ENCODE results near the gene PHKG1.
"Not testable (repeated sequence)": the region's sequence is repeated elsewhere in the genome, so short reads cannot be mapped to it uniquely, and the experiment has no call there.

DNA sequence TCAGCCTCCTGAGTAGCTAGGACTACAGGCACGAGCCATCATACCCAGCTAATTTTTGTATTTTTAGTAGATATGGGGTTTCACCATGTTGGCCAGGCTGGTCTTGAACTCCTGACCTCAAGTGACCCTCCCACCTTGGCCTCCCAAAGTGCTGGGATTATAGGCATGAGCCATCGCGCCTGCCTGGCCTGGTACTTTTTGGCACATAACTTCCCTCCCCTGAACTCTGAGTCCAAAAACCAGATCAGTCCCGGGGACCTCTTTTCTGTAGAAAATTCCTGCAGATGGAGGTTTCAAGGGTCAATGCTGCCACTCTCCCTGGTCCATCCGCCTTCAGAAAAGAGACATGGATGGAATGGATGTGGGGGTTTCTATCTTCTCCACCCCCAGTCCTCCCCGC is 364 bp downstream of the PHKG1 start:
- not testable (repeated sequence) for TF ChIP-seq POLR2A (IDR thresholded peaks at IDR 0.05)
- TF ChIP-seq, protein P1, sequence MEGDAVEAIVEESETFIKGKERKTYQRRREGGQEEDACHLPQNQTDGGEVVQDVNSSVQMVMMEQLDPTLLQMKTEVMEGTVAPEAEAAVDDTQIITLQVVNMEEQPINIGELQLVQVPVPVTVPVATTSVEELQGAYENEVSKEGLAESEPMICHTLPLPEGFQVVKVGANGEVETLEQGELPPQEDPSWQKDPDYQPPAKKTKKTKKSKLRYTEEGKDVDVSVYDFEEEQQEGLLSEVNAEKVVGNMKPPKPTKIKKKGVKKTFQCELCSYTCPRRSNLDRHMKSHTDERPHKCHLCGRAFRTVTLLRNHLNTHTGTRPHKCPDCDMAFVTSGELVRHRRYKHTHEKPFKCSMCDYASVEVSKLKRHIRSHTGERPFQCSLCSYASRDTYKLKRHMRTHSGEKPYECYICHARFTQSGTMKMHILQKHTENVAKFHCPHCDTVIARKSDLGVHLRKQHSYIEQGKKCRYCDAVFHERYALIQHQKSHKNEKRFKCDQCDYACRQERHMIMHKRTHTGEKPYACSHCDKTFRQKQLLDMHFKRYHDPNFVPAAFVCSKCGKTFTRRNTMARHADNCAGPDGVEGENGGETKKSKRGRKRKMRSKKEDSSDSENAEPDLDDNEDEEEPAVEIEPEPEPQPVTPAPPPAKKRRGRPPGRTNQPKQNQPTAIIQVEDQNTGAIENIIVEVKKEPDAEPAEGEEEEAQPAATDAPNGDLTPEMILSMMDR (IDR thresholded peaks at IDR 0.05 in 4 of 5, conservative IDR thresholded peaks at IDR 0.05 in 1 of 5) = not testable (repeated sequence)

All from gastrocnemius medialis (tissue), 4 donors.